Heart right ventricle (tissue), 16 donors: ENCODE results near the gene PLEKHH3. TPM values are rescaled to one million over a fixed set of nuclear protein-coding genes. Genes with fewer than 3 reads are reported as not detected.

Experiments
- ATAC-seq, 8 donors: fragments of 200-7000 bp; cut with Tn5 transposase; one replicate each; pipeline ENCODE4 v1.9.1; 2020; ENCODE audit warnings: mild to moderate bottlenecking in 8 of 8, moderate library complexity in 8 of 8, moderate number of reproducible peaks in 1 of 8
- DNase-seq, 2 donors: peaks; one replicate each; pipeline ENCODE4 v3.0.0-alpha.2; 2020
- H3K27ac ChIP-seq, 10 donors: fragments of 200-600 bp; sonication (generic) in 2 of 10; one replicate each; pipeline versions ENCODE4 v1.5.0 to v1.8.0; 2020 to 2022; ENCODE audit warnings: mild to moderate bottlenecking in 3 of 10
- H3K27me3 ChIP-seq, 7 donors: fragments of 200-600 bp; one replicate each; pipeline ENCODE4 v1.8.0; 2021 to 2022; ENCODE audit warnings: mild to moderate bottlenecking in 2 of 7
- H3K36me3 ChIP-seq, 9 donors: fragments of 200-600 bp; sonication (generic) in 1 of 9; one replicate each; pipeline versions ENCODE4 v1.5.0 to v1.8.0; 2020 to 2022; ENCODE audit warnings: mild to moderate bottlenecking in 2 of 9
- H3K4me1 ChIP-seq, 9 donors: fragments of 200-600 bp; sonication (generic) in 1 of 9; one replicate each; pipeline versions ENCODE4 v1.5.0 to v1.8.0; 2020 to 2022; ENCODE audit warnings: mild to moderate bottlenecking in 4 of 9
- H3K4me3 ChIP-seq, 10 donors: fragments of 200-600 bp; sonication (generic) in 2 of 10; one replicate each; pipeline versions ENCODE4 v1.5.0 to v1.8.0; 2020 to 2022; ENCODE audit warnings: mild to moderate bottlenecking in 7 of 10, moderate library complexity in 2 of 10
- H3K9me3 ChIP-seq, 11 donors: fragments of 200-600 bp in 10 of 11; sonication (generic) in 2 of 11; one replicate each; pipeline versions ENCODE4 v1.5.0 to v1.8.0; 2013 to 2022; ENCODE audit warnings: mild to moderate bottlenecking in 2 of 11, control low read depth in 1 of 11, moderate library complexity in 1 of 11
- WGBS, 2 donors: extraction: QIAGEN DNeasy Blood & Tissue Kit; methylation state at CpG; one replicate each; pipeline ENCODE4 v1.1.7; 2013; ENCODE audit warnings: inconsistent platforms in 1 of 2; 5-methylcytosine and 5-hydroxymethylcytosine counted together
- intact Hi-C, 10 donors: fragments of 100-400 bp; cut with DNase I; formaldehyde crosslinking; loops; one replicate each; pipeline versions ENCODE4 v1.11.1 to v1.14.2; 2022
- polyA plus RNA-seq, 2 donors: library from polyadenylated mRNA; stranded (reverse); fragments of 200-250 nt; gene quantifications; one replicate each; pipeline ENCODE4 v1.2.3, GENCODE V29; 2013
- total RNA-seq, 10 donors: library from RNA; stranded (reverse); fragmentation: NEBNext Ultra II Directional in 3 of 10; extraction: Animal tissue kit (Norgen Biotek cat#: 25700) in 3 of 10; gene quantifications; one replicate each; pipeline versions ENCODE4 v1.2.1 to v1.2.4, GENCODE V29; 2021 to 2023
- TF ChIP-seq, protein P1 (sequence below), 9 donors: fragments of 200-600 bp; sonication (generic) in 2 of 9; IDR thresholded peaks; one replicate each; pipeline versions ENCODE4 v1.5.0 to v1.8.0; 2021 to 2022; ENCODE audit warnings: antibody characterized with exemption in 9 of 9, mild to moderate bottlenecking in 5 of 9, moderate library complexity in 1 of 9
- donor health status: Arrhythmogenic right ventricular cardiomyopathy.
- donor health status: ischemic (EF 13 %, LVEDD 7.1; RV severe dilation, severe dysfunction).
- donor health status: healthy with polysubstance abuse.
- donor health status: DM: no; HTN: yes; CAD: no.
- donor health status: DM: no; HTN: no; CAD: no.
- donor health status: ischemic (EF 25% LVEDD 6.9; RV normal size, moderate dysfunction).
- donor health status: ischemic (EF 25% LVEDD 5.7; RV mildly dilated, moderate dysfunction).
- donor health status: healthy.
- donor health status: DM: yes; HTN: yes; CAD: no.
- donor health status: Ischemic cardiomyopathy.
- donor health status: ischemic (EF 35%, LVEDD 5.7; RV mildly dilated, moderate dysfunction).
- donor health status: nonischemic (EF 11% LVEDD 7.7; RV severe dilation, severe dysfunction).
- donor health status: DM: yes; HTN: yes; CAD: no.
- donor health status: PGD.
- donor health status: ischemic (EF 29% LVEDD 5.4; RV normal size, mild dysfunction).
- donor health status: nonischemic (EF 23%, LVEDD 6.1; RV moderate dilation, normal function).

Gene PLEKHH3
- total and polyA plus RNA-seq, 12 donors = 12.8 to 42.1 (median 22.8) TPM

DNA sequence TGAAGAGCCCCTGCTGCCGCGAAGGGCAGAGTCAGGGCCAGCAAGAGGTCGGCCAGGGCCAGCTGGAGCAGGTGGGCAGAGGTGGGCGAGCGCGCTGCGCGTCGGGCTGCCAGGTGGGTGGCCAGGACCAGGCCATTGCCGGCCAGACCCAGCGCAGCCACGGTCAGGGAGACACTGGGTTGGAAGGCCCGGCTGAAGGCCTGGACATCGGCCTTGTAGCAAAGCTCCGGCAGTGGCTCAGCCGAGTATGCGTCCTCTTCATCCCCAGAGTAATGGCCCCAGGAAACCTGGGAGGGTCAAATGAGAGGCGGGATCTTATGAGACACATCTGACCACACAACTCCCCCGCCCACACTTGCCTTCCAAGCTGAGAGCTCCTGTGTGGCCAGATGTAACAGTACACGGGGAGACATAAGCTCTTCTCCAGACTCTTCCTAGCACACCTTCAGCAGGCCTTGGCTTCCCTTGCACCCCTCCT is 3.6 kb upstream of the PLEKHH3 start:
- peak overlapping the region; percentile 15 to 99 (median 68) for H3K4me3 ChIP-seq

DNA sequence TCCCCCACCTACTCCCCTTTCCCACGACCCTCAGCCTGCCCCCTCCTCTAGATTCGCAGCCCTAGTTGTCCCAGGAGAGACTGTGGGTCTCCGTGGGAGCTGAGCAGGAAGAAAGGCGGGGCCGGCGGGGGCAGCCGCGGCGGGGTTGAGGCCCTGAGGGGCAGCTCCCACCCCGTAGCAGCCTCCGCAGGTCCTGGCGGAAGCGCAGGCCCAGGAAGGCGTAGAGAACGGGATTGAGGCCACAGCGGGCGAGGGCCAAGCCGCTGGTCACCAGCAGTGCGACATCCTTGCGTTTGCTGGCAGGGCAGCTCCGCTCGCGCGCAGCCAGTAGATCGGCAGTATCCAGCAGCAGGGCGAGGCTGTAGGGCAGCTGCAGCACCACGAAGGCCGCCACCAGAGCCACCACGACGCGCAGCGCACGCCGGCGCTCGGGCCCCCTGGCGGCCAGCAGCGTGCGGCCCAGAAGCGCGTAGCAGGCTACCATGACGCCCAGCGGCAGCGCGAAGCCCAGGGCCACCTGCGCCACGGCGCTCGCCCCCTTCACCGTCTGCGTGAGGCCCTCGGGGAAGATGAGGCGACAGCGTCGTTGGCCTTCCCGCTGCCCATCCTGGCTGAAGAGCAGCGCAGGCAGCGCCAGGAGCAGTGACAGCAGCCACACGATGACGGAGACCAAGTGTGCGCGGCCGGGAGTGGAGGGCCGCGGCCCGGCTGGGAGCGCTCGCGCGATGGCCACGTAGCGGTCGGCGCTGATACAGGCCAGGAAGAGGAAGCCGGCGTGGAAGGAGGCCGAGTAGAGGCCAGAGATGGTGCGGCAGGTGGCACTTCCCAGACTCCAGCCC is 2.9 kb upstream of the PLEKHH3 start:
- WGBS, 2 donors = 2 to 3% methylated on average over 78 of the region's 78 CpGs
- DNase-seq = peak; percentile 68 to 86
- Histone ChIP-seq H3K27ac (peak overlapping the region; percentile 70 to 98 (median 96)), H3K36me3 (peaks cover 0 to 5% (median 0%) of the 10 kb centered on the region in 9 donors), H3K4me1 (peaks cover 35 to 86% (median 78%) of the 10 kb centered on the region in 9 donors), H3K27me3 (peaks cover 0 to 51% (median 0%) of the 10 kb centered on the region in 7 donors), H3K9me3 (no peaks in the 10 kb centered on the region), H3K4me3 (peak overlapping the region; percentile 15 to 99 (median 68))
- ATAC-seq = peak; percentile 27 to 47 (median 34)
- intact Hi-C loops = loop anchor here (1.0 to 10.0 kb wide), 11 partner anchors 62 to 257 kb away; partner anchors contain the start of genes RETREG3 (in 5 of the 10), TUBG1 (in 5 of the 10), PSMC3IP (in 4 of the 10) and CAVIN1 (in 1 of the 10)
- TF ChIP-seq, protein P1, sequence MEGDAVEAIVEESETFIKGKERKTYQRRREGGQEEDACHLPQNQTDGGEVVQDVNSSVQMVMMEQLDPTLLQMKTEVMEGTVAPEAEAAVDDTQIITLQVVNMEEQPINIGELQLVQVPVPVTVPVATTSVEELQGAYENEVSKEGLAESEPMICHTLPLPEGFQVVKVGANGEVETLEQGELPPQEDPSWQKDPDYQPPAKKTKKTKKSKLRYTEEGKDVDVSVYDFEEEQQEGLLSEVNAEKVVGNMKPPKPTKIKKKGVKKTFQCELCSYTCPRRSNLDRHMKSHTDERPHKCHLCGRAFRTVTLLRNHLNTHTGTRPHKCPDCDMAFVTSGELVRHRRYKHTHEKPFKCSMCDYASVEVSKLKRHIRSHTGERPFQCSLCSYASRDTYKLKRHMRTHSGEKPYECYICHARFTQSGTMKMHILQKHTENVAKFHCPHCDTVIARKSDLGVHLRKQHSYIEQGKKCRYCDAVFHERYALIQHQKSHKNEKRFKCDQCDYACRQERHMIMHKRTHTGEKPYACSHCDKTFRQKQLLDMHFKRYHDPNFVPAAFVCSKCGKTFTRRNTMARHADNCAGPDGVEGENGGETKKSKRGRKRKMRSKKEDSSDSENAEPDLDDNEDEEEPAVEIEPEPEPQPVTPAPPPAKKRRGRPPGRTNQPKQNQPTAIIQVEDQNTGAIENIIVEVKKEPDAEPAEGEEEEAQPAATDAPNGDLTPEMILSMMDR (IDR thresholded peaks at IDR 0.05) = peak; percentile 81 to 96 (median 90)

More for the DNA sequence above, 3.6 kb upstream of the PLEKHH3 start:
- WGBS, 2 donors = 43 to 49% methylated on average over 20 of the region's 20 CpGs
- peaks cover 34 to 79% (median 72%) of the 10 kb centered on the region in 9 donors for H3K4me1 ChIP-seq
- intact Hi-C loops = loop anchor here in 4 of 10 donors (2.0 to 10.0 kb wide), 4 partner anchors 66 to 106 kb away; partner anchors contain the start of gene PSMC3IP (in 1 of the 4)
- TF ChIP-seq, protein P1 (IDR thresholded peaks at IDR 0.05) = no peak
- peak overlapping the region; percentile 70 to 98 (median 96) for H3K27ac ChIP-seq
- ATAC-seq (no peak), DNase-seq (peak in 1 of 2 donors; percentile 54)
- H3K27me3 ChIP-seq = peaks cover 0 to 45% (median 0%) of the 10 kb centered on the region in 7 donors
- no peaks in the 10 kb centered on the region for H3K9me3 ChIP-seq
- H3K36me3 ChIP-seq = peaks cover 0 to 12% (median 6%) of the 10 kb centered on the region in 9 donors

- TF ChIP-seq, protein P1 (IDR thresholded peaks at IDR 0.05) = peak in 2 of 9 donors; percentile 10 to 26
- intact Hi-C loops = loop anchor here in 8 of 10 donors (1.0 to 5.0 kb wide), 8 partner anchors 62 to 257 kb away; partner anchors contain the start of genes RETREG3 (in 5 of the 8), TUBG1 (in 5 of the 8), PSMC3IP (in 3 of the 8) and CAVIN1 (in 1 of the 8)
- WGBS, 2 donors = 3 to 4% methylated on average over 18 of the region's 18 CpGs
- Histone ChIP-seq H3K9me3 (no peaks in the 10 kb centered on the region), H3K4me1 (peaks cover 38 to 92% (median 82%) of the 10 kb centered on the region in 9 donors), H3K27me3 (peaks cover 0 to 56% (median 0%) of the 10 kb centered on the region in 7 donors), H3K27ac (peak overlapping the region; percentile 70 to 98 (median 96)), H3K36me3 (peaks cover 0 to under 1% (median 0%) of the 10 kb centered on the region in 9 donors), H3K4me3 (peak overlapping the region in 9 of 10 donors; percentile 40 to 99 (median 72))
- peak in 1 of 2 donors; percentile 54 for DNase-seq
- no peak for ATAC-seq
These were observed 2.2 kb upstream of the PLEKHH3 start for GRCh38 chr17:42678951-42679491.
